ENCODE measurements around the gene ZC3H8.
A peak's percentile ranks its signal among the peaks of the same experiment; 100 is the strongest.
"Not testable (repeated sequence)": the region's sequence is repeated elsewhere in the genome, so short reads cannot be mapped to it uniquely, and the experiment has no call there.

ZC3H8 gene

DNA sequence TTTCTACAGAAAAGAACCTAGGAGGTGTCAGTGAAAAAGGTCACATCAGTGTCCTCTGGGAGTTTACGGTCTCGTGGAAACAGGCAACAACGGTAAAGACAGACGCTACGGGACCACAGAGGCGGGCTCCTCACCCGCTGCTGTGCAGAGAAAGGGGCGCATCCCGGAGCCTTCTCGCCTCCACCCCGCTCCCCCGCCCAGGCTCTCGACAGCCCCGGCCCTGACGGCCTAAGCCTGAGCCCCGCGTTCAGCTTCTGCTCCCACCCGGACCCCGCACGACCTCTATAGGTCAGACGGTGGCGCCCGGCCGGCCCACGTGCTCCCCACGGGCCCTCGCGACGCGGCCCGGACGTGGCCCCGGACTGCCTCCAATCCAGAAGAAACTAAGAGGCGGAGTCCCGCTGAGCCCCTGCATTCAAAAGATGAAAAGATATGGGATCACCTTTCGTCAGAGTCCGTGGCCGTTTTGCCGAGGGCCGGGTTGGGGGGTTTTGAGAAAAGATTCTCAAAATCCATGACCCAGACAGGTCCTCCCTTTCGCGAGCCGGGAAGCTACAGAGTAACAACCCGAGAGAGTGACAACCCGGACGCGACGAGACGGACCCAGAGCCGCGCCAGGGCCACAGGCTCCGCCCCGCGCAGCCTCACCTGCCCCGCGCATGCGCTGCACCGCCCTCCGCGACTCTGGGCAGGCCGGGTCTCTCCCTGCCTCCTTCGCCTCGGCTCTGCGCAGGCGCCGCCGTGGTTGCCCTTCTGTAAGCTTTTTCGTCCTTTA lies at the start of gene ZC3H8:
ZC3H8 (minus strand) TSS at position 577 of the 775 bp plus-strand sequence; CDS start at position 516, 61 bp downstream.
- peak; percentile 96 for DNase-seq

DNA sequence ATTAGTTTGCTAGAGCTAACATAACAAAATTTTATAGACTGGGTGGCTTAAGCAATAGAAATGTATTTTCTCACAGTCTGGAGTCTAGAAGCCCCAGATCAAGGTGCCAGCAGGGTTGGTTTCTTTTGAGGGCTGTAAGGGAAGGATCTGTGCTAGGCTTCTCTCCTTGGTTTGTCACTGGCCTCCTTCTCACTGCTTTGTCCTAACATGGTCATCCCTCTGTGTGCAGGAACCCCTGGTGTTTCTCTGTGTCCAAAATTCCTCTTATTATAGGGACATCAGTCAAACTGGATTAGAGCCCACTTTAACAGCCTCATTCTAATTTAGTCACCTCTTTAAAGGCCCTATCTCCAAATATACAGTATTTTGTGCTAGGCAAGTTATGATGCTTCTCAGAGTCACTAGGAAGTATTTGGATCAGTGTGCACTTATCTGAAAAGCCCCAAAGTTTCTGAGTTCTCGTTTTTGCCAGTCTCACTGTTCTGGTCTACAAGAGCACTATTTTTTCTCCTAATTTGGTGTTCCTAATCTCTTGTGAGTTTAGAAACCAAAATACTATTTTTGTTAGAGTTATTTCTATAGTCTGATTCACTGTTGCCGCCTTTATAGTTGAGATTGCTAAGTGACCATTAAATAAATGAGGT lies 49.6 kb upstream of the ZC3H8 start:
- no peak for DNase-seq

DNA sequence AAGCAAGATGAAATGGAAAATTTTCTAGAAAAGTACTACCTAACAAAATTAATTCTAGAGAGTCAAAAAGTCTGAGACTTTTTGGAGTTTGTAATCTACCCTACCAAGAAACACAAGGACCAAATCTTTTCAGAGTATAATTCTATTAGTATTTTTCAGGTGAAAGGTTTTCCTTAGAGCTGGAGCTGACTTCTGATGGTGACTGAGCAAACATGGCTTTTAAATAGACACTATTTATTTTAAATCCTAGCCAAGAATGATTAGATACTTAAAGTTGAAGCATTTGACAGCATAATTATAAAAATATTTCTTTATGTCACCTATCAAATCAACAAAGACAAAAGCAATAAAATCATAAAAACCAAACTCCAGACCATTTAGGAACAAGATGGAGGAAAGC lies 47.1 kb upstream of the ZC3H8 start:
- no peak for DNase-seq

DNA sequence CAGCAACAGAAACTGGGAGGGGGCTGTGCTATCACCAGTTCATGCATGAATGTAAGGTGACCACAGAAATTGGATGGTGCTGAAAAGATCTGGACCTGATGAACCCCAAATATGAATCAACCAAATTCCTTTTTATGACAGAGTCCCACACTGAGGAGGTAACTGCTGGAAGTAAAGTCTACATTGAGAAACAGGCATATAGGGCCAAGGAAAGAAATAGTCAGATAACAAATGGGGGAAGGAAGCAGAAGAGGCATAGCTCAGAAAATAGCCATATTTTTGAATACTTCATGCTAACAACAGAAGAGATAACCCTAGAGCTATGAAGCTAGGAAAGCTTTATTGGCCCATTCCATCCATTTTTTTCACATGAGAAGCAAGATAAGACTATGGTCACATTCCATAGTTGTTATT lies 46.3 kb upstream of the ZC3H8 start:
- no peak for DNase-seq

DNA sequence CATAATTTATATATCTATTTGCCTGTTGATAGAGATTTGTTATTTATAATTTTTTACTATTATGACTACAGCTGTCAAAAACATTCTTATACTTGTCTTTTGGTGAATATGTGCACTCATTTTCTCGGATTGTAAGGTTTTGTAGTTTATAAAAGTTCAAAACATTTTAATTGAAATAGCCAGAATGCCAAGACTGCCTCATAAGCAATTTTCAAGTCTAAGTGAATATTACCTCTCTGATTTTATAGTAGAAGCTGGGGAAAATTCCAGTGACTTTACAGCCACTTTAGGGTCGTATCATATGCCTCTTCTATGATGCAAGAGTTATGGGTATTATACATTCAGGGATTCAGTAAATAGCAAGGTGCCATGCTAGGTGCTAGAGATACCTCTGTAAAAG lies 41.6 kb upstream of the ZC3H8 start:
- DNase-seq: no peak

DNA sequence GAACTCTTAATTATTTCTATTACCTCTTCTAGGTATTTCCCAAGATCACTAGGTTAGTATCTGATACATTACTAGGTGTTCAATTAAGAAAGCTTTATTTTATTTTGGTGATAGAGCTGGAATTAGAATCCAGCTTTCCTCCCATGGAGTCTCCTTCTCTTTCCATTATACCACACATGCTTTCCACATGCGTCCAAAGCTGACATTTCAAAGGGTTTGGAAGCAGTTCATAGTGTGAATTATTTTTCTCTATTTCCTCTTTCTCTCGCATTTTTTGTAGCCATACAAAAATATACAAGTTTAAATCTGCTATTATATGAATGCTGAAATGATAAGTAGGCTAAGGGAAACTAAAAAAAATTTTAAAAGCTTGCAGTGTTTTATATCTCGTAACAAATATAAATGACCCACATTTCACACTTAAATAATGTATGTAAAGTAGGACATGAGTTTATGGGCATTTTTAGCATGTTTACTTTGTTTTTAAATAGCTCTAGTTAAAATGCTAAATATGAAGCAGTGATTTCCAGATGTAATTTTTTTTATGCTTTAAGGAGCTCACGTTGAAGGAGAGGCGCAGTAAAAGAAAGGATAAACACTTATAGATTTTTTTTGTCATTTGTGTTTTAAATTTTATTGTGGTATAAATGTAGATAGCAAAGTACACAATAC lies 40.7 kb upstream of the ZC3H8 start:
- no peak for DNase-seq

DNA sequence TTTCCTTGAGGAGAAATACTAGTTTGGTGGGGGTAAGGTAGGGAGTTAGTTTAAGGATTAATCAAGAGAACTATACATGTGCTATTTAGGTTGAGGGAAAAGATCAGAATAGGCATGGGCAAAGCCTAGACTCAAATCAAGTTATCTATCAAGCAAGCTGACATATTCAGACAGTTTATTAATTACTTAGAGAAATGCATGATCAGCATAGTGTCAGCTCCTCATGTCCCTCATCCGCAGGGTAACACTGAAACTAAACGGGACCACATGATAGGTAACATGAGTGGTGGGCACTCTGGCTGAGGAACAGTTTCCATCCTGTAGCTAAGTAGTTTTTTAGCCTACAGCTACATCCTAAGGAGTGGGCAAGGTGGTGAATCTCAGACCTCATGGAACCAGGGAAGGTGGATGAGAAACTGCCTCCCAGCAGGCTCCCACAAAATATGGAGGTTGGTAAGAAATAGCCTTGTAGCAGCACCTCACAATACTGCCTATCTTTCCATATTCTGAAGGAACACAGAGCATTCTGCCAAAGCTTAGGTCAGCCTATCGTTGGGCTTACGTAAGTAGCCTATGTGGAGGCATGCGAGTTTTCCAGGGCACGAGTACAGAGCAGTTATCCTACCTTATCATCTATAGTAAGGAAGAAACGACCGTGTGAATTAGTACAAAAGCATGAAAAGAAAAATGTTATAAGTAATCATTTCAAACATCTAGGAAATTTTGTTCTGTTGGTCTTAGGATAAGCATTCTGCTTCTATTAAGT lies 39.0 kb upstream of the ZC3H8 start:
- no peak for DNase-seq

DNA sequence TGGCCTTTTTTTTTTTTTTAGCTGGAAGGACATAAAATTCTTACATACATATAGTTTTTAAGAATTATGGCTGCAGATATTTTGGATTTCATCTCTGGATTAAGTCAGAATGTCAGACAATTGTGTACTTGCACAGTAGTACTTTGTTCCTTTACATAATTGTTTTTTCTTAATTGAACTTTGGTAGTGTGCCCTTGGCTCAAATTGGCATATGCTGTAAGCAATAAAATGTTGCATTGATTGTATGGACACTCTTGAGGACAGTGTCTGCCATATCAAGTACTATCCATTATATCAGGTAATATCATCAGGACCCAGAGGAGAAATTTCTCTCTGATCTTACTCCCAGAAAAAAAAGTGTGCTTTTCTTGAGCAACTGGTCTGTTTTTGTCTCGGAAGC lies 35.8 kb upstream of the ZC3H8 start:
- DNase-seq: no peak

DNA sequence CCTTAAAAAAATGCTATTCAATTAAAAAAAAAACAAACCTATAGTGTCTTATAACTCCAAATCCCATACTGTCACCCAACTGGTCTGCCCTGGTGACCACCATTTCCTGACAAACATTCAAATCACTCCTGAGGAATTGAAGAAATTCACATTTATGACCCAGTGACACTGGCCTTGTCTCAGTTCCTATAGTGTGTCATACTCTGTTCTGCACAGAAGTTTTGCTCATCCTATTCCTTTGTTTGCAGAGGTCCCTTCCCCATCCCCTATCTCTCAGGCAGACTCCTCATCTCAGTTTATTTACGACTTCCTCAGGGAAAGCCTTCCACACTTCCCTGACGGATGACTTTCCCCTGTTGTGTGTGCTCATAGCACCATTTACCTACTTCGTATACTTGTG lies 35.2 kb upstream of the ZC3H8 start:
- DNase-seq: no peak

DNA sequence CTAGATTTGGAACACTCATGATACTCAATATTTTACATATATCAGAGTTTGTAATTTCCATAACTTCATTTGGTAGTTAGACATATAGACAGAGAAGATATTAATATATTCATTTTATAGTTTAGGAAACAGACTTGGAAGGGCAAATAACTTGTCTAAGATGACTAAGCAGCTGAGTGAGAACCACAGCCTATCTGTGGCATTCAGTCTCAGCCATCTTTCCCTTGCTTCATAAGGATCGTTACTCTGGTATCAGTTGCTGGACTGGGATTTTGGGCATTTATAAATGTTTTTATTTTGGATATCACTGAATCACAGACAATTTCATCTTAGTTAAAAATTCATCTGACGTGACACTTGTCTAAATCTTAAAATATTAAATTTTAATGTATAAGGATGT lies 28.7 kb upstream of the ZC3H8 start:
- DNase-seq: not testable (repeated sequence)

DNA sequence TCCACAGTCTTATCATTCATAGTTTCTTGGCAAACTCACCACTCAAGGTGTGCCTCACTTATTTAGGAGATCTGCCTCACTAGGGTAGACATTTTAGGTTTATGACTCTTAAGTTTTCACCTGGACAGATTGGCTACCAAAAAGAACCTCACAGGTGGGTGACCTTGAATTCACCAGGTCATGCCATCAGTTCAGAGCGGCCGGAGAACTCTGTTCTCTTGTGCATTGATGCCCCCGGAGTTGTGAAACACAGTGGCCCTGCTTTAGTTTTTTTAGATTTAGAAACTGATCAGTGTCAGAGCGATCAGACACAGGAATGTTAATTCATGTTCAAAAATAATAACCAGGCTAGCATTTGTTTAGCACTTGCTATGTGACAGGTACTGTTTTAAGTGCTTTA lies 27.2 kb upstream of the ZC3H8 start:
- DNase-seq: not testable (repeated sequence)

DNA sequence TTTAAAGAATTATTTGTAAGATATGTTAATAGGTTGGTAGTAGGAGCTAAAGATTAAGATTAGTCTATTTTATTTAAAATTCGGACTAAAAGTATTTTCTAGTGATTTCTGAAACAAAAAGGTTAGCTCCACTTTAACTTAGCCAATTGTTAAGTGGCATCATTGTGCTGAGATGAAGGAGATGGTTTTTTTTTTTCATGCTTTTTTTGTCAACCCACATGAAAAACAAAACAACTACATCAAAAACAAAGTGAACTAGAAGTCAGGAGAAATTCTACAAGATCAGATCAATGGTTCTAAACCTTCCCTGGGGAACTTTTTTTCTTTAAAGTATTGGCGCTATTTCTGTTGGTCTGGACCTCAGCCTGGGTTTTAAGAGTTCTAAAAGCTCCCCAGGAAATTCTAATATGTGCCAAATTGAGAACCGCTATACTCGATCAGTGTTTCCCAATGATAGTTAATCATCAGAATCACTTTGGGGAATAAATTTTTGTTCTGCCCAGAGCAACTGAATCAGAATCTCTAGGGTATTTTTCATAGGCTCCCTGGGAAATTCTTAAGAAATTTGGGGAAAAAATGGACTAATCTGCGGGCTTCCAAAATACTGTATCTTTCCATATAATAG lies 22.9 kb upstream of the ZC3H8 start:
- no peak for DNase-seq

DNA sequence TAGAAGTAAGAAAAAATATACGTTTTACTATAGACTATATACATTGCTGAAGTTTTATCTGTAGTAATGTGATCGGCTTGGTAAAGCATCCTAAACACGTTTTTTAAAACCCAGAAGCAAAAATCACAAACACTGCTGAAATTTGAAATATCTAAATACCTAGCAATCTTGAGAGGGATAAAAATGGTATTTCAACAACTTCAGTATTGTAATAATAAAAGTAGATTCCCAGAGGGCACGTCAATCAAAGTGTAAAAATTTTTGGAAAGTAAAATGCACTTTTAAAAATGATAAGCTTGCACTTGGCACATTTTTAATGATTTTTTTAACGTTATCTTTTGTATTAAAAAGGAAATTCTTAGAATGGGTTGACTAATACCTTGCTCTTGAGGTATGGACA lies 22.1 kb upstream of the ZC3H8 start:
- no peak for DNase-seq

DNA sequence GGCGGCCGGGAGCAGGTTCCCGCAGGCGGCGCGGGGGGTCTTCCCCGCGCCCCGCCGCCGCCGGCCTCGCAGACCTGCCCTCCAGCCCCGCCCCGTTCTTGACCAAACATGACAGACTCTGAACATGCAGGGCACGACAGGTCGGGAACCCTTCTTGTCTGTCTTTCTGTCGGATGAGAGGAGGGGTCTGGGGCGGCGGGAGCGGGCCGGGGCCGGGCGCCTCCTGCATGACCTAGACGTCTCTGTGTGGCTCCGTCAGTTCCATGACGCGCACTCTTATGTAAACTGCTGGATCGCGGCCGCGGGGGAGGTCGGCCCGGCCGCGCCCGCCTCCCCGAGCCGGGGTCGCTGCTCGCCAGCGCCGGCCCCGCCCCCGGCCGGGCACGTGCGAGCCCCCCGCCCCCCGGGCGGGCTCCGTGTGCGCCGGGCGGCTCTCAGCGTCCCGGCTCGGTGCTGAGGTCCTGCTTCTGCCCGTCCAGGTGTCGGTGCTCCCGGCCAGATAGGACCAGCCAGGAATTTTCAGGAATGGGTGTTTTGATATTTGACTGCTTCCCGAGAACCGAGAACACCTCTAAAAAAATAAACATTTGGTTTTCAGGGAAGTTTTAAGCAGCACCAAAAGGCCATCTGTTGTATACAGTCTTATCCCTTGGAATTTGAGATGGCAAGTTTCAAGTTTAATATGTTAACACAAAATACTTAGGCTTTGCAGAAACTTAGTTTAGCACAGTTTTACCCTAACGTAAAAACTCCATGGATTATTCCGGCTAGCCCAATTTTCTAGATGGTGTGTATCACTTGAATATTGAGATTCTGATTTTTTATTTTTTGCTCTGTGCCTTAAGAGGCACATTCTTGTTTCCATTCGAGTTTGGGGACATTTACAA lies 21.3 kb upstream of the ZC3H8 start:
- peak; percentile 84 for DNase-seq

DNA sequence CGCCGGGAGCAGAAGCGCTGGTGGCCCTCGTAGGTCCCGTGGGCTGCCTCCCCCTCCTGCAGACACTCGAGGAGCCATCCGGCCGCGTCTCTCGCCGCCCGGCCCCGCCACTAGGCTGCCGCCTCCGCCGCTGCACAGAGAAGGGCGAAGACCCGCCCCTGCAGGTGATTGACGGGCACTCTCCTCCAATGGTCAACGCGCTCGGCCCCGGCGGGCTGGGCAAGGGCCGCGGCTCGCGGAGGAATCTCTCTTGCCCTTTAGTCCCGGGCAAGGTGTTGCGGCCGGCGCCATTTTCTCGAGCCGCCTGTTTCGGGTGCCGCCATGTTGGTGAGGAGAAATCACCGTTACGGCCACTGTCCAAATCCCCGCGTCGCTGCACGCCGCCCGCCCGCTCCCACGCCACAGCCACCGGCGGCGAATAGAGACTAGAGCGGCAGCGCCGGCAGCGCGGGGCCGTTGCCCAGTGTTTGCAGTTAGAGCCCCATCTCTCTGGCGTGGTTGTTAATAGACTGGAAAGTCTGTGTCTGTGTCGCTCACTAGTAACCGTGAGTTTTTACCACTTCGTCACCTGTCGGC lies 20.6 kb upstream of the ZC3H8 start, which contains the start of gene ZC3H6:
ZC3H6 (plus strand) TSS at position 287 of the 576 bp plus-strand sequence. CDS start 398 bp downstream, outside the sequence.
- DNase-seq: peak; percentile 97

DNA sequence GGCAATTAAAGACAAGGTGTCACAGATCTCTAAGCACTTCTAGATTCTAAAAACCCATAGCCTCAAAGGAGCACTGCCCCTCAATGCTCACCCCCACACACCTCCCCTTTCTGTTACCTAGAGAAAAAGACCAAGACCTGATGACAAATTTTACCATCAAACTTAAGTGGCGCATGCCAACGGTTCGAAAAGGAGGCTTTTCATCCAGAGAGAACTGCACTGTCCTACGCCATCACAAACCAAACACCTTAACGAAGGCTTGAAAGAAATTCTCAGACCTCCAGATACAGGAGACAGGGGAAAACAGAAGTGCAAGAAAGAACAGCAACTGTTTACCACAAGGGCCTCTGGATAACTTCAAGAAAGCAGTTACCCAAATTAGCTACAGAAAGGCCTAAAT lies 18.5 kb upstream of the ZC3H8 start:
- no peak for DNase-seq

DNA sequence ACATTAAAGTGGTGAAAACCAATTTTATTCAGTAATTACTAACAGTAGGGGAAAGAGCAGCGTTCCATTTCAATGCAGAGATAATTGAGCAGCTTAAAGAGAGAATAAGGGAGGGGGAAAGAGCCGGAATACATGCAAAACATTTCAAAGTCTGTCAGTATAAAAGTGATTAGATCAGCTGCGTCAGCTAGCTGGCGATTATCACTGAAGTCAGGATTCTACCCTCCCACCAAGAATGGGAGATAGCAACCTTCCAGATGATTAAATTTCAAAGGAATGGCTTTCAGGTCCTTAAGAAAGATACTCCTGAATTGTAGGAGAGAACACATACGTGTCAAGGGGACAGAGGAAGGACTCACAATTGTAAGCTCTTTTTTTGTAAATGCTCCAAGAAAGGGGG lies 17.8 kb upstream of the ZC3H8 start:
- no peak for DNase-seq

DNA sequence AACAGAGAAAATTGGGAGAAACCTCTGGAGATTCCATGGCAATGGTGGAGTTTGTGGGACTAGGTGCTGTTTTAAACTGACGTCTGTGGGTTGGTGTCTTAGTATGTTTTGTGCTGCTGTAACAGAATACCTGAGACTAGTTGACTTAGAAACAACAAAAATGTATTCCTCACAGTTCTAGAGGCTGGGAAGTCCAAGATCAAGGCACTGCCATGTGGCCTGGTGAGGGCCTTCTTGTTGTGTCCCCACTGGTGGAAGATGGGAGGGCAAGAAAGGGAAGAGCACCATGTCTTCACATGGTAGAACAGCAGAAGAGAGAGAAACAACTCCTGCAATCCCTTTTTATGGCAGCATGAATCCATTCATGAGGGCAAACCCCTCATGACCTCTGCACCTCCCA lies 13.7 kb upstream of the ZC3H8 start:
- no peak for DNase-seq

DNA sequence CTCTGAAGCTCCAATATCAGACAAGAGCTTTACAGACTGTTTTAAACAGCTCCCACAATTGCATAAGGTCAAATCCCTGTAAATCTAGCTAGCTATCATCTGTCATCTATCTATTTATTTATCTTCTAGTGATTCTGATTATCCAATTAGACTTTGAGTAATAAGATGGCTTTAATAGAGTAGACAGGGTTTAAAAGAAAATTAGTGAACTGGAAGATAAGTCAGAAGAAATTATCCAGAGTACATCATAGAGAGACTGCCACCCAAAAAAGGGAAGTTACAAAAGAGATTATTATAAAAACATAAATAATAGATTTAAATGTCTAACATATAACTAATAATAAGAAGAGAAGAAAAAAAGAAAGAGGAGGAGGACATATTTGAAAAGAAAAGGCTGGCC lies 8.0 kb upstream of the ZC3H8 start:
- DNase-seq: no peak

DNA sequence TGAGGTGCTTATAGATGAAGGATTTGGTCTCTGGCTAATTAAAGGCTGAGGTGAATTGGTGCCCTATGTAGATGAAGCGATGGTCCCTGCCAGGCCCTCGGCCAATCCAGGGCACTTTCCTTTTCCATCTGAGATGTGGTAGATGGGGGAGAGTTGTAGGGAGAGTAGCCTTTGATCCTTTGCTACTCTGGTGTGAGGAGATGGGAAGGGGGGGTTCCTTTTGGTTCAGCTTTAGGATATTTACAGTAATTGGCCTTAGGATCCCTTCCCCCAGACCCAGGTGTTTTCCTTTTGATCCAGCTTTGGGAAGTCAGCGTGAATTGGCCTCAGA lies 5.4 kb upstream of the ZC3H8 start:
- DNase-seq: no peak

DNA sequence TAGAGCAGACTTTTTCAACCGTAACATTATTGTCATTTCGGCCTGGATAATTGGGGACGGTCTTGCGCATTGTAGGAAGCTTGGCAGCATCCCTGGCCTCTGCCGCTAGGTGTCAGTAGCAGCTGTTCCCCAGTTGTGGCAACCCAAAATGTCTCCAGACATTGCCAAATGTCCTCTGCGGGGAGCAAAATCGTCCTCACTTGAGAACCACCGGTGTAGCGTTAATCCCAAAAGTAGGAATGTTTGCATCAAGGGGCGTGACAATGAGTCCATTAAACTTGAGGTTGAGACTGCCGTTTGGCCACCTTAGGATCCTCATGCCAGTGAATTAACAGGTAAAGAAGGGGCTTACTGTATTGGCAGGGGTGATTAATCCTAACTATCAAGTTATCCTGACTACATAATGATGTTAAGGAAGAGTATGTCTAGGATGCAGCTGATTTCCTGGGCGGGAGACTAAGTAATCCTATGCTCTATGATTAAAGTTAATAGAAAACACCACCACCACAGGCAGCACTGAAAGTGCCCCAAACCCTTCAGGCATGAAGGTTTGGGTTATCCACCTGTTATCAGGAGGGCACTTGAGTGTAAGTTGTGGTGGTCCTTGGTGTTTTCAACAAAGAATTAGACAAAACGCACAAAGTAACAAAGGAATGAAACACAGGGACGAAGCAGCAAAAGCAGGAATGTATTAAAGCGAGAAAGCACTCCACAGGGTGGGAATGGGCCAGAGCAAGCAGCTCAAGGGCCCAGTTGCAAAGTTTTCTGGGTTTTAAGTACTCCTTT lies 4.9 kb upstream of the ZC3H8 start:
- peak; percentile 80 for DNase-seq

Data from CD4-positive, alpha-beta T cell treated with Interferon gamma for 1 hour (primary cell).